GM20000 (cell line): ENCODE measurements around the gene UBR2.
"Not testable (repeated sequence)": the region's sequence is repeated elsewhere in the genome, so short reads cannot be mapped to it uniquely, and the experiment has no call there.

Experiments used
- DNase-seq: peaks from one replicate; pipeline ENCODE4 v3.0.0; 2012; ENCODE audit warnings: low spot score
- CTCF ChIP-seq: IDR thresholded peaks from 2 replicates; pipeline ENCODE4 v1.5.1; 2012; ENCODE audit warnings: mild to moderate bottlenecking, control low read depth; ENCODE audit errors: extremely low read depth, missing control alignments

UBR2 gene

GRCh38 chr6:42644211-42644610 is 80.4 kb downstream of the UBR2 start:
- DNase-seq = no peak
- no peak for TF ChIP-seq CTCF

GRCh38 chr6:42652024-42652746 is 88.4 kb downstream of the UBR2 start:
- no peak for TF ChIP-seq CTCF
- no peak for DNase-seq

GRCh38 chr6:42653851-42654250 is 90.0 kb downstream of the UBR2 start:
- DNase-seq = no peak
- no peak for TF ChIP-seq CTCF

GRCh38 chr6:42659806-42660205 is 96.0 kb downstream of the UBR2 start:
- DNase-seq = no peak
- TF ChIP-seq CTCF = no peak

- peak; percentile 94 for TF ChIP-seq CTCF
- DNase-seq = peak; percentile 61
Observed at GRCh38 chr6:42661540-42662153, 97.8 kb downstream of the UBR2 start.

GRCh38 chr6:42664718-42665117 is 100.9 kb downstream of the UBR2 start:
- no peak for TF ChIP-seq CTCF
- DNase-seq = no peak

GRCh38 chr6:42674368-42674767 is 110.5 kb downstream of the UBR2 start:
- DNase-seq = not testable (repeated sequence)

GRCh38 chr6:42674780-42675179 is 111.0 kb downstream of the UBR2 start:
- no peak for TF ChIP-seq CTCF
- no peak for DNase-seq
